HG02981 (cell line): ENCODE measurements around the gene ACBD4.

ENCODE experiments used
- ATAC-seq: cut with Tn5 transposase; IDR thresholded peaks from one replicate; pipeline ENCODE4 v1.9.1; 2021; ENCODE audit warnings: mild to moderate bottlenecking, moderate library complexity; ENCODE audit not compliant: unreplicated experiment

ACBD4 gene

GRCh38 chr17:45177563-45177962 is 42.1 kb downstream of the ACBD4 start:
- ATAC-seq = no peak

- no peak for ATAC-seq
Measured at GRCh38 chr17:45184144-45184543, 48.7 kb downstream of the ACBD4 start.

- no peak for ATAC-seq
Measured at GRCh38 chr17:45186801-45187354, 51.4 kb downstream of the ACBD4 start.

GRCh38 chr17:45189009-45189408 is 53.5 kb downstream of the ACBD4 start:
- no peak for ATAC-seq

GRCh38 chr17:45190503-45191255 is 55.2 kb downstream of the ACBD4 start:
- ATAC-seq = no peak
